Panc1 (cell line): Measurements from ENCODE around the gene MALAT1. TPM values are rescaled to one million over a fixed set of nuclear protein-coding genes. Genes with fewer than 3 reads are reported as not detected.

ENCODE experiments used
- ATAC-seq: fragments of 200-7000 bp; cut with Tn5 transposase; 2 replicates; pipeline ENCODE4 v1.9.1; 2020; ENCODE audit warnings: mild to moderate bottlenecking, moderate library complexity
- BruUV-seq: library from RNA; stranded (reverse); fragments of 400-500 nt; replicated peaks from 2 replicates; lab custom pipeline; 2021; lab: Mats Ljungman, UMichigan
- CTCF ChIA-PET: fragments of 300-600 bp; sonication (Branson Sonifier 250); formaldehyde crosslinking; loops from one replicate; lab custom pipeline; 2022; ENCODE audit warnings: antibody characterized with exemption; lab: Charles Lee
- POLR2A ChIA-PET: fragments of 300-600 bp; sonication (Branson Sonifier 250); formaldehyde crosslinking; loops from one replicate; lab custom pipeline; 2022; ENCODE audit warnings: antibody characterized with exemption; lab: Charles Lee
- DNase-seq: peaks from one replicate; pipeline ENCODE4 v3.0.0-alpha.2; 2010; ENCODE audit warnings: low read depth, low spot score
- H3K27ac ChIP-seq: 2 replicates; pipeline ENCODE4 v1.5.1; 2011; ENCODE audit warnings: mild to moderate bottlenecking, low read length, inconsistent platforms
- H3K27me3 ChIP-seq: fragments of 200-500 bp; sonication (Bioruptor generic); 2 replicates; pipeline ENCODE4 v1.6.0; 2014; ENCODE audit warnings: low read length, inconsistent platforms; ENCODE audit not compliant: control insufficient read depth, insufficient read depth
- H3K36me3 ChIP-seq: fragments of 200-500 bp; sonication (Bioruptor generic); 2 replicates; pipeline ENCODE4 v1.5.1; 2014; ENCODE audit warnings: inconsistent platforms, mild to moderate bottlenecking, low read length, moderate library complexity; ENCODE audit not compliant: control insufficient read depth, insufficient read depth
- H3K4me1 ChIP-seq: 2 replicates; pipeline ENCODE4 v1.5.1; 2011; ENCODE audit warnings: inconsistent platforms, mild to moderate bottlenecking, low read length, moderate library complexity; ENCODE audit not compliant: control insufficient read depth, insufficient read depth
- H3K4me3 ChIP-seq, 2 experiments: 2 replicates each; pipeline ENCODE4 v1.5.1; 2011 to 2012; ENCODE audit warnings: low read depth in 2 of 2, low read length in 2 of 2, mild to moderate bottlenecking in 2 of 2, inconsistent platforms in 1 of 2, moderate library complexity in 1 of 2
- H3K9me3 ChIP-seq: fragments of 200-500 bp; sonication (Bioruptor generic); 2 replicates; pipeline ENCODE4 v1.5.1; 2014; ENCODE audit warnings: low read depth, mild to moderate bottlenecking, inconsistent platforms, low read length, moderate library complexity; ENCODE audit not compliant: control insufficient read depth, insufficient read depth
- POLR2AphosphoS5 ChIP-seq: IDR thresholded peaks from 2 replicates; pipeline ENCODE4 v1.6.1; 2012; ENCODE audit warnings: mild to moderate bottlenecking, low read depth, low read length, moderate library complexity
- REST ChIP-seq, 2 experiments: IDR thresholded peaks; 2 replicates each; pipeline ENCODE4 v1.6.1; 2011 to 2012; ENCODE audit warnings: low read depth in 2 of 2, control low read depth in 1 of 2, low read length in 1 of 2, mild to moderate bottlenecking in 1 of 2, moderate library complexity in 1 of 2; ENCODE audit not compliant: insufficient read depth in 1 of 2
- SIN3A ChIP-seq: IDR thresholded peaks from 2 replicates; pipeline ENCODE4 v1.6.1; 2012; ENCODE audit warnings: low read depth, mild to moderate bottlenecking, low read length, moderate library complexity, borderline replicate concordance; ENCODE audit not compliant: insufficient read depth
- TCF7L2 ChIP-seq: IDR thresholded peaks from 2 replicates; pipeline ENCODE4 v1.6.1; 2011; ENCODE audit warnings: mild to moderate bottlenecking, low read depth, low read length, inconsistent platforms
- in situ Hi-C: cut with HindIII; loops from 2 replicates; pipeline ENCODE4 v1.10.0; 2016; ENCODE audit warnings: low sequenced_read_pairs, low pct_unique_long_range_greater_than_20kb
- intact Hi-C: fragments of 100-400 bp; cut with micrococcal nuclease; formaldehyde crosslinking; loops from one replicate; pipeline ENCODE4 v1.10.0; 2022; ENCODE audit not compliant: unreplicated experiment
- total RNA-seq: library from RNA; stranded (reverse); gene quantifications from one replicate; pipeline ENCODE4 v1.2.1, GENCODE V29; 2021; ENCODE audit not compliant: unreplicated experiment
- TF ChIP-seq, protein P1 (sequence below): fragments of 450-650 bp; IDR thresholded peaks from 2 replicates; pipeline ENCODE4 v1.5.1; 2017; ENCODE audit warnings: mild to moderate bottlenecking

The MALAT1 gene
- total RNA-seq, 1 experiment from 2014 or later: 13,645 TPM

DNA sequence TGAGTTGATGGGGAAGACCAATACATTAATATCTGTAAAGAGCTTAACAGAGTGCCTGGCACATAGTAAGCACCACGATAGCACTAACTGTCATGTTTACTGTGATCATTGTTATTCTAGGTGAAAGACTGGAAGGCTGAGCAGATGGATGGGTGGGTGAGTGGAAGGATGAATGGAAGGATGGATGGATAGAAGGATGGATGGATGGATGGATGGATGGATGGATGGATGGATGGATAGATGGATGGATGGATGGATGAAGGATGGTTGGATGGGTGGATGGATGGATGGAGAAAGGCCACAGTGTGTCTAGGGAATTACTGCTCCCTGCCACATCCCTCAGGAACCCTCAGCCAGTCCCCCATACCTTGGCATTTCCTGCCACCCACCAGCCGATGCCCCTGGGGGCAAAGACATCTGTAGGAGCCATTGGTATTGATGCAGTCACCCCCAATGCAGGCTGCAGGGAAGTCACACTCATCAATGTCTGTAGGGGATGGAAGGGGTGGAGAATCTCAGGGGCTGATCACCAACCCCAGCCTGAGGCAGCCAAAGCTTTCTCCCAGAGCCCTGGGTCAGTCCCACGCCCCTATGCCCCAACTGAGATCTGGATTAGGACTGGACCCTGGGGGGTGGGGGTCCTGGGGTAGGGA is 44.0 kb downstream of the MALAT1 start:
- DNase-seq (no peak), ATAC-seq (no peak)
- H3K27ac ChIP-seq: no peak overlapping the region
- BruUV-seq: no TSS peak
- no peaks in the 10 kb centered on the region for H3K9me3 ChIP-seq
- H3K4me3 ChIP-seq: no peak overlapping the region
- POLR2A ChIA-PET: interaction anchor here (0.6 kb wide), 1 partner anchor 133 kb away, joined by 4 read pairs; no protein-coding TSS in a partner anchor
- in situ Hi-C loops: no loop called here
- CTCF ChIA-PET: interaction anchor here (0.7 kb wide), 1 partner anchor 24 kb away, joined by 7 read pairs; no protein-coding TSS in a partner anchor
- peaks cover 2% of the 10 kb centered on the region; the same call in 1 of the 2 replicates for H3K36me3 ChIP-seq
- TF ChIP-seq, protein P1, sequence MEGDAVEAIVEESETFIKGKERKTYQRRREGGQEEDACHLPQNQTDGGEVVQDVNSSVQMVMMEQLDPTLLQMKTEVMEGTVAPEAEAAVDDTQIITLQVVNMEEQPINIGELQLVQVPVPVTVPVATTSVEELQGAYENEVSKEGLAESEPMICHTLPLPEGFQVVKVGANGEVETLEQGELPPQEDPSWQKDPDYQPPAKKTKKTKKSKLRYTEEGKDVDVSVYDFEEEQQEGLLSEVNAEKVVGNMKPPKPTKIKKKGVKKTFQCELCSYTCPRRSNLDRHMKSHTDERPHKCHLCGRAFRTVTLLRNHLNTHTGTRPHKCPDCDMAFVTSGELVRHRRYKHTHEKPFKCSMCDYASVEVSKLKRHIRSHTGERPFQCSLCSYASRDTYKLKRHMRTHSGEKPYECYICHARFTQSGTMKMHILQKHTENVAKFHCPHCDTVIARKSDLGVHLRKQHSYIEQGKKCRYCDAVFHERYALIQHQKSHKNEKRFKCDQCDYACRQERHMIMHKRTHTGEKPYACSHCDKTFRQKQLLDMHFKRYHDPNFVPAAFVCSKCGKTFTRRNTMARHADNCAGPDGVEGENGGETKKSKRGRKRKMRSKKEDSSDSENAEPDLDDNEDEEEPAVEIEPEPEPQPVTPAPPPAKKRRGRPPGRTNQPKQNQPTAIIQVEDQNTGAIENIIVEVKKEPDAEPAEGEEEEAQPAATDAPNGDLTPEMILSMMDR: no peak
- TF ChIP-seq POLR2AphosphoS5: no peak
- no peak for TF ChIP-seq TCF7L2
- intact Hi-C loops: no loop called here
- no peaks in the 10 kb centered on the region for H3K27me3 ChIP-seq
- H3K4me1 ChIP-seq: peaks cover 9% of the 10 kb centered on the region

GRCh38 chr11:65545853-65546216 is 47.0 kb downstream of the MALAT1 start:
- Histone ChIP-seq H3K4me3 (no peak overlapping the region), H3K36me3 (no peaks in the 10 kb centered on the region), H3K9me3 (no peaks in the 10 kb centered on the region), H3K27me3 (no peaks in the 10 kb centered on the region), H3K4me1 (peaks cover 7% of the 10 kb centered on the region; the same call in 1 of the 2 replicates), H3K27ac (no peak overlapping the region)
- BruUV-seq: no TSS peak
- POLR2A ChIA-PET: no interaction called here
- no peak for ATAC-seq
- no peak for DNase-seq
- intact Hi-C loops (no loop called here), in situ Hi-C loops (no loop called here)
- no peak for TF ChIP-seq REST (IDR thresholded peaks at IDR 0.05; ENCODE audit: insufficient read depth in 1 of 2, low read depth in 2 of 2, low read length in 1 of 2)
- no peak for TF ChIP-seq SIN3A
- TF ChIP-seq TCF7L2: no peak
- TF ChIP-seq, protein P1: no peak
- no peak for TF ChIP-seq POLR2AphosphoS5
- CTCF ChIA-PET: no interaction called here
